ENCODE results near the gene NPAS3. TPM values are rescaled to one million over a fixed set of nuclear protein-coding genes. Genes with fewer than 3 reads are reported as not detected.

NPAS3 gene
- total and polyA plus RNA-seq, 10 donors, result 0.13 to 9.5 (median 2.9) TPM

GRCh38 chr14:33524244-33524643, 585.6 kb downstream of the NPAS3 start:
- Histone ChIP-seq H3K4me1 (no peaks in the 10 kb centered on the region), H3K27me3 (replicated peaks in 1 of 7) (no peaks in the 10 kb centered on the region), H3K27ac (no peak overlapping the region), H3K4me3 (no peak overlapping the region), H3K36me3 (no peaks in the 10 kb centered on the region), H3K9me3 (no peaks in the 10 kb centered on the region)
- no peak for TF ChIP-seq POLR2A (IDR thresholded peaks at IDR 0.05)
- TF ChIP-seq CTCF (IDR thresholded peaks at IDR 0.05 in 8 of 11, conservative IDR thresholded peaks at IDR 0.05 in 3 of 11), result no peak
- TF ChIP-seq POLR2AphosphoS5 (IDR thresholded peaks at IDR 0.05), result no peak
- no peak for DNase-seq
- intact Hi-C loops (cut with DNase I; ENCODE audit: low total_unique reads), result no loop called here
- 65 to 86% (median 69%) methylated on average over 1 of the region's 1 CpG for WGBS, 5 donors

GRCh38 chr14:33525626-33526025, 586.9 kb downstream of the NPAS3 start:
- H3K4me3 ChIP-seq, result no peak overlapping the region
- no peaks in the 10 kb centered on the region for H3K9me3 ChIP-seq
- WGBS, 5 donors, result 33 to 47% (median 37%) methylated on average over 3 of the region's 3 CpGs
- no peak for DNase-seq
- intact Hi-C loops (cut with DNase I; ENCODE audit: low total_unique reads), result no loop called here
- H3K27me3 ChIP-seq (replicated peaks in 1 of 7), result no peaks in the 10 kb centered on the region
- H3K36me3 ChIP-seq, result no peaks in the 10 kb centered on the region
- no peak overlapping the region for H3K27ac ChIP-seq
- no peaks in the 10 kb centered on the region for H3K4me1 ChIP-seq
- no peak for TF ChIP-seq POLR2A (IDR thresholded peaks at IDR 0.05)
- no peak for TF ChIP-seq CTCF (IDR thresholded peaks at IDR 0.05 in 8 of 11, conservative IDR thresholded peaks at IDR 0.05 in 3 of 11)
- no peak for TF ChIP-seq POLR2AphosphoS5 (IDR thresholded peaks at IDR 0.05)

DNA sequence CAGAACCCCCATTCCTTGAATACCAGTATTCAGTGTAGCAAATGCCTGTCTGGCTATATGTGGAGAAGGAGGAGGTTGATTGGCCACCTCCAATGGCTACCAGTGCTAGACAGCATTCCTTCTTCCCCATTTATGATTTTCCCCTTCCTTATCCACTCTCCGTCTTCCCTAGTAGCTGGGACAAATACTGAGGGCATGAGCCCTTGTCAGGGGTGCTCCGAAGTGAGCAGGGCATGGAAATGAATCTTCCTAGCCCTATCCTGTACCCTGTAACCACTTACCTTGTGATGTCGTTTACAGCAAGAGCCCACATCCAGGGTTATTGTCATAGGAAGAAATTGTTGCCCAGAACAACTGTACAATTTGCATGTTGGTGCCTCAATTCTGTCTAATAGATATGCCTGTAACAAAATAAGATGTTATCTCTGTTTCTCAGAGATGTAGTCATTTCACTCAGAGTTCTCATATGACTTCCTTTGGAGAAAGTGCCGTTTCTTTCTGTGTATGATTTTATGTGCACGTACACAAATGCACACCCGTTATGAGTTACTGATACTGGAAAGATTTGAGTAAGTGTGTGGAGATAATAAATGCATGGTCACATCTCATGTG, 588.5 kb downstream of the NPAS3 start:
- Histone ChIP-seq H3K9me3 (no peaks in the 10 kb centered on the region), H3K27ac (no peak overlapping the region), H3K4me3 (no peak overlapping the region), H3K36me3 (no peaks in the 10 kb centered on the region), H3K27me3 (replicated peaks in 1 of 7) (no peaks in the 10 kb centered on the region), H3K4me1 (no peaks in the 10 kb centered on the region)
- intact Hi-C loops (cut with DNase I; ENCODE audit: low total_unique reads), result no loop called here
- no peak for DNase-seq
- 75 to 88% (median 81%) methylated on average over 6 of the region's 6 CpGs for WGBS, 5 donors
- TF ChIP-seq CTCF (IDR thresholded peaks at IDR 0.05 in 8 of 11, conservative IDR thresholded peaks at IDR 0.05 in 3 of 11) (no peak), POLR2AphosphoS5 (IDR thresholded peaks at IDR 0.05) (no peak), POLR2A (IDR thresholded peaks at IDR 0.05) (no peak)

- 73 to 94% (median 87%) methylated on average over 4 of the region's 4 CpGs for WGBS, 5 donors
- H3K27me3 ChIP-seq (replicated peaks in 1 of 7), result no peaks in the 10 kb centered on the region
Measured at GRCh38 chr14:33528655-33529054, 590.0 kb downstream of the NPAS3 start.

More at GRCh38 chr14:33528655-33529054, 590.0 kb downstream of the NPAS3 start:
- H3K4me3 ChIP-seq, result no peak overlapping the region
- no peak for TF ChIP-seq CTCF (IDR thresholded peaks at IDR 0.05 in 8 of 11, conservative IDR thresholded peaks at IDR 0.05 in 3 of 11)
- no peak for TF ChIP-seq POLR2A (IDR thresholded peaks at IDR 0.05)
- TF ChIP-seq POLR2AphosphoS5 (IDR thresholded peaks at IDR 0.05), result no peak
- H3K36me3 ChIP-seq, result no peaks in the 10 kb centered on the region
- H3K9me3 ChIP-seq, result no peaks in the 10 kb centered on the region
- H3K4me1 ChIP-seq, result no peaks in the 10 kb centered on the region
- H3K27ac ChIP-seq, result no peak overlapping the region
- no peak for DNase-seq
- intact Hi-C loops (cut with DNase I; ENCODE audit: low total_unique reads), result no loop called here
